GM23338 (cell line): Measurements from ENCODE around the gene RNF152. TPM values are rescaled to one million over a fixed set of nuclear protein-coding genes. Genes with fewer than 3 reads are reported as not detected.

ENCODE experiments used
- ATAC-seq: fragments of 200-7000 bp; cut with Tn5 transposase; 3 replicates; pipeline ENCODE4 v1.9.1; 2020
- DNase-seq: peaks from one replicate; pipeline ENCODE4 v3.0.0-alpha.2; 2015; ENCODE audit warnings: low spot score
- H2AFZ ChIP-seq: fragments of 200-600 bp; sonication (generic); 2 replicates; pipeline ENCODE4 v1.8.0; 2016; ENCODE audit warnings: antibody characterized with exemption, mild to moderate bottlenecking, moderate library complexity
- H3F3A ChIP-seq: fragments of 200-600 bp; sonication (generic); replicated peaks from 2 replicates; pipeline ENCODE4 v1.8.0; 2017; ENCODE audit warnings: antibody characterized with exemption, mixed run types, low read depth
- H3K27ac ChIP-seq: fragments of 200-600 bp; sonication (generic); 2 replicates; pipeline ENCODE4 v1.6.1; 2016; ENCODE audit warnings: low read depth
- H3K27me3 ChIP-seq: fragments of 200-600 bp; sonication (generic); 2 replicates; pipeline ENCODE4 v1.8.0; 2016; ENCODE audit warnings: mild to moderate bottlenecking, mixed run types, moderate library complexity; ENCODE audit not compliant: insufficient read depth
- H3K36me3 ChIP-seq: fragments of 200-600 bp; sonication (generic); 2 replicates; pipeline ENCODE4 v1.8.0; 2016; ENCODE audit warnings: mild to moderate bottlenecking; ENCODE audit not compliant: insufficient read depth
- H3K4me1 ChIP-seq: fragments of 200-600 bp; sonication (generic); 2 replicates; pipeline ENCODE4 v1.8.0; 2016; ENCODE audit warnings: mild to moderate bottlenecking, moderate library complexity; ENCODE audit not compliant: insufficient read depth
- H3K4me2 ChIP-seq: fragments of 200-600 bp; sonication (generic); 2 replicates; pipeline ENCODE4 v1.7.1; 2017; ENCODE audit warnings: mixed run types
- H3K4me3 ChIP-seq: fragments of 200-600 bp; sonication (generic); 2 replicates; pipeline ENCODE4 v1.6.1; 2016; ENCODE audit warnings: mixed run types
- H3K79me2 ChIP-seq: fragments of 200-600 bp; sonication (generic); replicated peaks from 2 replicates; pipeline ENCODE4 v1.8.0; 2017; ENCODE audit warnings: mild to moderate bottlenecking; ENCODE audit not compliant: insufficient read depth
- H3K9me2 ChIP-seq: fragments of 200-600 bp; sonication (generic); 2 replicates; pipeline ENCODE4 v1.8.0; 2017; ENCODE audit not compliant: insufficient read depth
- H4K20me1 ChIP-seq: fragments of 200-600 bp; sonication (generic); replicated peaks from 2 replicates; pipeline ENCODE4 v1.8.0; 2017; ENCODE audit warnings: mild to moderate bottlenecking; ENCODE audit not compliant: insufficient read depth
- H3K27ac Mint-ChIP-seq: 2 replicates; pipeline ENCODE4 v1.8.0; 2020; ENCODE audit warnings: inconsistent platforms, mild to moderate bottlenecking, moderate library complexity, mixed read lengths
- H3K27me3 Mint-ChIP-seq: 3 replicates; pipeline ENCODE4 v1.8.0; 2022; ENCODE audit warnings: low read depth, mild to moderate bottlenecking, moderate library complexity, mixed read lengths, inconsistent platforms; ENCODE audit not compliant: insufficient read depth, poor library complexity
- H3K36me3 Mint-ChIP-seq: 3 replicates; pipeline ENCODE4 v1.8.0; 2021; ENCODE audit warnings: low read depth, mild to moderate bottlenecking, inconsistent platforms, moderate library complexity, mixed read lengths
- H3K4me1 Mint-ChIP-seq: 3 replicates; pipeline ENCODE4 v1.8.0; 2020; ENCODE audit warnings: mild to moderate bottlenecking, inconsistent platforms, mixed read lengths
- H3K4me3 Mint-ChIP-seq: 3 replicates; pipeline ENCODE4 v1.8.0; 2021; ENCODE audit warnings: moderate library complexity, mild to moderate bottlenecking, inconsistent platforms, mixed read lengths
- H3K9me3 Mint-ChIP-seq: 3 replicates; pipeline ENCODE4 v1.8.0; 2020; ENCODE audit warnings: moderate library complexity, mild to moderate bottlenecking, inconsistent platforms, mixed read lengths
- EZH2 ChIP-seq: fragments of 200-600 bp; sonication (generic); IDR thresholded peaks from one replicate; pipeline ENCODE4 v1.8.0; 2017; ENCODE audit warnings: antibody characterized with exemption, mild to moderate bottlenecking, low read depth; ENCODE audit not compliant: unreplicated experiment
- EZH2phosphoT487 ChIP-seq: fragments of 200-600 bp; sonication (generic); IDR thresholded peaks from one replicate; pipeline ENCODE4 v1.8.1; 2018; ENCODE audit warnings: antibody characterized with exemption; ENCODE audit not compliant: unreplicated experiment
- JUNB ChIP-seq: IDR thresholded peaks from one replicate; pipeline ENCODE4 v1.6.1; 2016; ENCODE audit warnings: antibody characterized with exemption; ENCODE audit not compliant: unreplicated experiment
- NANOG ChIP-seq: IDR thresholded peaks from 2 replicates; pipeline ENCODE4 v1.6.1; 2016; ENCODE audit warnings: antibody characterized with exemption, borderline replicate concordance
- STAT1 ChIP-seq: IDR thresholded peaks from one replicate; pipeline ENCODE4 v1.6.1; 2016; ENCODE audit warnings: antibody characterized with exemption; ENCODE audit not compliant: unreplicated experiment
- ZNF114 ChIP-seq: fragments of 250-450 bp; sonication (Bioruptor Pico); IDR thresholded peaks from 2 replicates; pipeline ENCODE4 v1.5.0; 2020; ENCODE audit warnings: mild to moderate bottlenecking, moderate library complexity
- ZNF331 ChIP-seq: fragments of 250-450 bp; sonication (Bioruptor Pico); IDR thresholded peaks from 2 replicates; pipeline ENCODE4 v1.5.0; 2020; ENCODE audit warnings: low read depth, mild to moderate bottlenecking, moderate library complexity
- polyA plus RNA-seq: library from polyadenylated mRNA; unstranded; fragments of >200 nt; fragmentation: Nextera tagmentation; extraction: Ambion mirVana; gene quantifications from 2 replicates; pipeline ENCODE4 v1.2.1, GENCODE V29; 2016
- total RNA-seq: library from RNA; depleted of rRNA; stranded (reverse); fragments of >200 nt; shearing (Covaris generic); gene quantifications from 2 replicates; pipeline ENCODE4 v1.2.3, GENCODE V29; 2014
- TF ChIP-seq, protein P1 (sequence below): IDR thresholded peaks from one replicate; pipeline ENCODE4 v1.6.1; 2018; ENCODE audit warnings: antibody characterized with exemption; ENCODE audit not compliant: unreplicated experiment
- TF ChIP-seq, protein P2 (sequence below), 2 experiments: fragments of 200-600 bp in 1 of 2; sonication (generic) in 1 of 2; conservative IDR thresholded peaks; 2 replicates each; pipeline versions ENCODE4 v1.5.1 to v1.6.1; 2016 to 2017; ENCODE audit warnings: antibody characterized with exemption in 2 of 2, low read depth in 2 of 2, mild to moderate bottlenecking in 2 of 2, moderate library complexity in 1 of 2
- TF ChIP-seq, protein P3 (sequence below): IDR thresholded peaks from 2 replicates; pipeline ENCODE4 v1.6.1; 2016; ENCODE audit warnings: antibody characterized with exemption

The RNF152 gene
- total and polyA plus RNA-seq, 2 experiments from 2014 or later = 1.2 to 2.9 TPM

DNA sequence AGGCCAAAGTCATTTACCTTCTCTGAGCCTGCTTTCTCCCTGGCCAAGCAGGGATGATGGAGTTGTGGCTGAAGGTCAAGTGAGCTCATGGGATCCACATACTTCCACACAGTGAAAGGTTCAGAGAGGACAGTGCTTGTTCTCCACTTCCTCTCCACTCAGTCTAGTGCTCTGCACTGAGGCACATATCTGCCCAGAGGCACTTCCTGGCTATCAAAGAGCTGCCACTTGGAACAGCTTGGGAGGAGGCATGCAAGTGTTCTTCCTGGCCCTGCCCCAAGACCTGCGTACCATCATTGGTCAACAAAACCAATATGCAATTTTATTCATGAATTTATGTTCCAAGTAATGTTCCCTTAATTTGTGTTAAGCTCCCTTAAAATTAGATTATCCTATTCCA is 71.9 kb downstream of the RNF152 start:
- Histone ChIP-seq H3K36me3 (no peaks in the 10 kb centered on the region), H2AFZ (no peak overlapping the region), H3F3A (no peaks in the 10 kb centered on the region), H4K20me1 (no peaks in the 10 kb centered on the region; the same call in 1 of the 2 replicates), H3K4me1 (no peaks in the 10 kb centered on the region), H3K27me3 (no peaks in the 10 kb centered on the region), H3K27ac (no peak overlapping the region), H3K9me2 (peaks cover 5% of the 10 kb centered on the region), H3K79me2 (no peaks in the 10 kb centered on the region), H3K4me2 (no peak overlapping the region), H3K4me3 (no peak overlapping the region)
- no peaks in the 10 kb centered on the region for H3K4me1 Mint-ChIP-seq
- H3K27me3 Mint-ChIP-seq = no peaks in the 10 kb centered on the region
- no peak for DNase-seq
- no peak overlapping the region for H3K4me3 Mint-ChIP-seq
- ATAC-seq = no peak
- TF ChIP-seq EZH2 (no peak), STAT1 (no peak), EZH2phosphoT487 (no peak)
- TF ChIP-seq, protein P1, sequence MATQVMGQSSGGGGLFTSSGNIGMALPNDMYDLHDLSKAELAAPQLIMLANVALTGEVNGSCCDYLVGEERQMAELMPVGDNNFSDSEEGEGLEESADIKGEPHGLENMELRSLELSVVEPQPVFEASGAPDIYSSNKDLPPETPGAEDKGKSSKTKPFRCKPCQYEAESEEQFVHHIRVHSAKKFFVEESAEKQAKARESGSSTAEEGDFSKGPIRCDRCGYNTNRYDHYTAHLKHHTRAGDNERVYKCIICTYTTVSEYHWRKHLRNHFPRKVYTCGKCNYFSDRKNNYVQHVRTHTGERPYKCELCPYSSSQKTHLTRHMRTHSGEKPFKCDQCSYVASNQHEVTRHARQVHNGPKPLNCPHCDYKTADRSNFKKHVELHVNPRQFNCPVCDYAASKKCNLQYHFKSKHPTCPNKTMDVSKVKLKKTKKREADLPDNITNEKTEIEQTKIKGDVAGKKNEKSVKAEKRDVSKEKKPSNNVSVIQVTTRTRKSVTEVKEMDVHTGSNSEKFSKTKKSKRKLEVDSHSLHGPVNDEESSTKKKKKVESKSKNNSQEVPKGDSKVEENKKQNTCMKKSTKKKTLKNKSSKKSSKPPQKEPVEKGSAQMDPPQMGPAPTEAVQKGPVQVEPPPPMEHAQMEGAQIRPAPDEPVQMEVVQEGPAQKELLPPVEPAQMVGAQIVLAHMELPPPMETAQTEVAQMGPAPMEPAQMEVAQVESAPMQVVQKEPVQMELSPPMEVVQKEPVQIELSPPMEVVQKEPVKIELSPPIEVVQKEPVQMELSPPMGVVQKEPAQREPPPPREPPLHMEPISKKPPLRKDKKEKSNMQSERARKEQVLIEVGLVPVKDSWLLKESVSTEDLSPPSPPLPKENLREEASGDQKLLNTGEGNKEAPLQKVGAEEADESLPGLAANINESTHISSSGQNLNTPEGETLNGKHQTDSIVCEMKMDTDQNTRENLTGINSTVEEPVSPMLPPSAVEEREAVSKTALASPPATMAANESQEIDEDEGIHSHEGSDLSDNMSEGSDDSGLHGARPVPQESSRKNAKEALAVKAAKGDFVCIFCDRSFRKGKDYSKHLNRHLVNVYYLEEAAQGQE = no peak
- TF ChIP-seq, protein P2, sequence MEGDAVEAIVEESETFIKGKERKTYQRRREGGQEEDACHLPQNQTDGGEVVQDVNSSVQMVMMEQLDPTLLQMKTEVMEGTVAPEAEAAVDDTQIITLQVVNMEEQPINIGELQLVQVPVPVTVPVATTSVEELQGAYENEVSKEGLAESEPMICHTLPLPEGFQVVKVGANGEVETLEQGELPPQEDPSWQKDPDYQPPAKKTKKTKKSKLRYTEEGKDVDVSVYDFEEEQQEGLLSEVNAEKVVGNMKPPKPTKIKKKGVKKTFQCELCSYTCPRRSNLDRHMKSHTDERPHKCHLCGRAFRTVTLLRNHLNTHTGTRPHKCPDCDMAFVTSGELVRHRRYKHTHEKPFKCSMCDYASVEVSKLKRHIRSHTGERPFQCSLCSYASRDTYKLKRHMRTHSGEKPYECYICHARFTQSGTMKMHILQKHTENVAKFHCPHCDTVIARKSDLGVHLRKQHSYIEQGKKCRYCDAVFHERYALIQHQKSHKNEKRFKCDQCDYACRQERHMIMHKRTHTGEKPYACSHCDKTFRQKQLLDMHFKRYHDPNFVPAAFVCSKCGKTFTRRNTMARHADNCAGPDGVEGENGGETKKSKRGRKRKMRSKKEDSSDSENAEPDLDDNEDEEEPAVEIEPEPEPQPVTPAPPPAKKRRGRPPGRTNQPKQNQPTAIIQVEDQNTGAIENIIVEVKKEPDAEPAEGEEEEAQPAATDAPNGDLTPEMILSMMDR (conservative IDR thresholded peaks at IDR 0.05; ENCODE audit: low read depth in 2 of 2) = no peak
- no peak overlapping the region for H3K27ac Mint-ChIP-seq
- H3K9me3 Mint-ChIP-seq = no peaks in the 10 kb centered on the region
- no peaks in the 10 kb centered on the region; the same call in 2 of the 3 replicates for H3K36me3 Mint-ChIP-seq

DNA sequence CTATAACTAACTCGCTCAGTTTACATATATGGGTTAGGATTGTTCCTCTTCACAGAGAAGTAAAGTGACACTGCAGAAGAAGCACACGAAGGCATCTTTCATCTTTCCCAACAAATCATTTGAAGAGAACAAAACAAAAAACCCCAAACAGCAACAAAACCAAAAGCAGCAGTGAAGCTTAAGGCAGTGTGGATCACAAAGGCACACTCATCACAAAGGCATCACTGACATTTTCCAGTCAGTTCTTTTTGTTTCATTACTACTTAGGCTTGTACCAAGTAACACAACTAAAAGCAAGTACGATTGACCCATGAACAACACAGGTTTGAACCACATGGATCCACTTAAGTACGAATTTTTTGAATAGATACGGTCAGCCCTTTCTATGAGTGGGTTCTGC is 75.7 kb downstream of the RNF152 start:
- H3K4me3 Mint-ChIP-seq = no peak overlapping the region
- Histone ChIP-seq H2AFZ (no peak overlapping the region), H3K27ac (no peak overlapping the region), H3K9me2 (peaks cover 5% of the 10 kb centered on the region), H3K4me2 (no peak overlapping the region), H4K20me1 (no peaks in the 10 kb centered on the region), H3K4me3 (no peak overlapping the region), H3K27me3 (no peaks in the 10 kb centered on the region), H3K79me2 (no peaks in the 10 kb centered on the region), H3K4me1 (no peaks in the 10 kb centered on the region), H3K36me3 (no peaks in the 10 kb centered on the region), H3F3A (no peaks in the 10 kb centered on the region)
- no peaks in the 10 kb centered on the region for H3K4me1 Mint-ChIP-seq
- DNase-seq (no peak), ATAC-seq (no peak)
- no peaks in the 10 kb centered on the region; the same call in 2 of the 3 replicates for H3K36me3 Mint-ChIP-seq
- H3K9me3 Mint-ChIP-seq = no peaks in the 10 kb centered on the region
- TF ChIP-seq NANOG (no peak), ZNF114 (CRISPR knock-in tag) (no peak), ZNF331 (no peak), JUNB (no peak)
- TF ChIP-seq, protein P3, sequence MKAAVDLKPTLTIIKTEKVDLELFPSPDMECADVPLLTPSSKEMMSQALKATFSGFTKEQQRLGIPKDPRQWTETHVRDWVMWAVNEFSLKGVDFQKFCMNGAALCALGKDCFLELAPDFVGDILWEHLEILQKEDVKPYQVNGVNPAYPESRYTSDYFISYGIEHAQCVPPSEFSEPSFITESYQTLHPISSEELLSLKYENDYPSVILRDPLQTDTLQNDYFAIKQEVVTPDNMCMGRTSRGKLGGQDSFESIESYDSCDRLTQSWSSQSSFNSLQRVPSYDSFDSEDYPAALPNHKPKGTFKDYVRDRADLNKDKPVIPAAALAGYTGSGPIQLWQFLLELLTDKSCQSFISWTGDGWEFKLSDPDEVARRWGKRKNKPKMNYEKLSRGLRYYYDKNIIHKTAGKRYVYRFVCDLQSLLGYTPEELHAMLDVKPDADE = no peak
- TF ChIP-seq, protein P1 = no peak
- H3K27ac Mint-ChIP-seq = no peak overlapping the region
- peaks cover 2% of the 10 kb centered on the region for H3K27me3 Mint-ChIP-seq
